Measurements from ENCODE around the gene NME2.

NME2 gene

GRCh38 chr17:51184124-51184523 lies 17.9 kb downstream of the NME2 start:
- no peaks in the 10 kb centered on the region for H3K9me3 ChIP-seq
- TF ChIP-seq, protein P1, sequence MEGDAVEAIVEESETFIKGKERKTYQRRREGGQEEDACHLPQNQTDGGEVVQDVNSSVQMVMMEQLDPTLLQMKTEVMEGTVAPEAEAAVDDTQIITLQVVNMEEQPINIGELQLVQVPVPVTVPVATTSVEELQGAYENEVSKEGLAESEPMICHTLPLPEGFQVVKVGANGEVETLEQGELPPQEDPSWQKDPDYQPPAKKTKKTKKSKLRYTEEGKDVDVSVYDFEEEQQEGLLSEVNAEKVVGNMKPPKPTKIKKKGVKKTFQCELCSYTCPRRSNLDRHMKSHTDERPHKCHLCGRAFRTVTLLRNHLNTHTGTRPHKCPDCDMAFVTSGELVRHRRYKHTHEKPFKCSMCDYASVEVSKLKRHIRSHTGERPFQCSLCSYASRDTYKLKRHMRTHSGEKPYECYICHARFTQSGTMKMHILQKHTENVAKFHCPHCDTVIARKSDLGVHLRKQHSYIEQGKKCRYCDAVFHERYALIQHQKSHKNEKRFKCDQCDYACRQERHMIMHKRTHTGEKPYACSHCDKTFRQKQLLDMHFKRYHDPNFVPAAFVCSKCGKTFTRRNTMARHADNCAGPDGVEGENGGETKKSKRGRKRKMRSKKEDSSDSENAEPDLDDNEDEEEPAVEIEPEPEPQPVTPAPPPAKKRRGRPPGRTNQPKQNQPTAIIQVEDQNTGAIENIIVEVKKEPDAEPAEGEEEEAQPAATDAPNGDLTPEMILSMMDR (IDR thresholded peaks at IDR 0.05), result no peak
- no peaks in the 10 kb centered on the region for H3K4me1 ChIP-seq (ENCODE audit: control insufficient read depth in 1 of 2, insufficient read depth in 1 of 2, low read depth in 1 of 2, low read length in 1 of 2)
- H3K36me3 ChIP-seq, result peaks cover 82% of the 10 kb centered on the region
- H3K27me3 ChIP-seq, result no peaks in the 10 kb centered on the region
- no peak overlapping the region for H3K4me3 ChIP-seq (ENCODE audit: low read depth in 1 of 2, low read length in 1 of 2)
- no peak overlapping the region for H3K27ac ChIP-seq

DNA sequence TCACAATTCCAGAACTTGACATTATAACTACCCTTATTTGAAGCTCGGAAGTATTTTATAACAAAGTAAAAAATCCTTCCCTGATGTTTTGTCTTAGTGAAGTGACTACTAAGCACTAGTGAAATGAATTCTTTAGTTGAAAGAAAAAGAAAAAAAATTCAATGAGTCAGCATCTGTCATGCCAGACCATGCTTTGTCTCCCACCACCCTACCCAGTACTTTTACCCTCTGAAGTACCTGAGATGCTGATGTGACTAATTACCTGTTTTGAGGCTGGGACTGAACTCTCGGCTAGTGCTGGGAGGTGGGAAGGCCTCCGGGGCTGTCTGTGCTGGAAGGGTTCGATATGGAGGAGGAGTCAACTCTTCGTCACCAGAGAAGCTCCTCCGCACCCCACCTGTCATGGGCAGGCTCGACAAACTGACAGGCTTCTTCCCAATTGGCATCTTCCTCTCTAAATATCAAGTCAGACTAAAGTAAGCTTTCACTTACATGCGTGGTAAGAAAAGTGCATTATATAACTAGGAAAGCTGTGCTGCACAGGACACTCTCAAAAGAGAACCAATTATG lies 19.6 kb downstream of the NME2 start:
- Histone ChIP-seq H3K36me3 (peaks cover 85% of the 10 kb centered on the region), H3K27ac (no peak overlapping the region), H3K27me3 (no peaks in the 10 kb centered on the region), H3K4me1 (ENCODE audit: control insufficient read depth in 1 of 2, insufficient read depth in 1 of 2, low read depth in 1 of 2, low read length in 1 of 2) (no peaks in the 10 kb centered on the region), H3K9me3 (no peaks in the 10 kb centered on the region), H3K4me3 (ENCODE audit: low read depth in 1 of 2, low read length in 1 of 2) (no peak overlapping the region)
- TF ChIP-seq, protein P1 (IDR thresholded peaks at IDR 0.05), result no peak

DNA sequence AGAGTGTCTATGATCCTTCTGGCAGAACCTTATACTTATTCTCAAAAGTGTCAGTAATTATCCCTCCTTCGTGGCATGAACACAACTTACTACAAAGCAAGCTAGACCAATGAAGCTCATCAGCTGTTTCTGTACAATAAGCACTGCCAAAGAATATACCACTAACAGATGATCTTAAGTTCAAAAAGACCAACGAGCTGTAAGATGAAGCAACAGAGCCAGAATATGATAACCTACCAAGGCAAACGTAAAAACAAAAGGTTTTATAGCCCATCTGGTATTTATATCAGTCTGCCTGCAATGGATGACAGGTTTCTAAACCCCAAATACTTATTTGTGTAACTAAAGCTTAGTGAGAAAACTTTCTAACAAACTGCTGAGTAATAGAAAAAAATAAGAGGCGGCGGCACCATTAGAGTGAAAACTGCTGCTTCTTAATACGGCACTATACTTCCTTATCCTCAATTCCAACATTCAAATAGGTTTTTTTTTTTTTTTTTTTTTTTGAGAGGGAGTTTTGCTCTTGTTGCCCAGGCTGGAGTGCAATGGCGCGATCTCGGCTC lies 22.1 kb downstream of the NME2 start:
- Histone ChIP-seq H3K27ac (no peak overlapping the region), H3K36me3 (peaks cover 92% of the 10 kb centered on the region)

GRCh38 chr17:51189162-51189561 lies 23.0 kb downstream of the NME2 start:
- no peaks in the 10 kb centered on the region for H3K4me1 ChIP-seq (ENCODE audit: control insufficient read depth in 1 of 2, insufficient read depth in 1 of 2, low read depth in 1 of 2, low read length in 1 of 2)
- TF ChIP-seq, protein P1 (IDR thresholded peaks at IDR 0.05), result no peak
- peaks cover 92% of the 10 kb centered on the region for H3K36me3 ChIP-seq
- H3K9me3 ChIP-seq, result no peaks in the 10 kb centered on the region
- H3K27me3 ChIP-seq, result no peaks in the 10 kb centered on the region
- H3K27ac ChIP-seq, result no peak overlapping the region
- no peak overlapping the region for H3K4me3 ChIP-seq (ENCODE audit: low read depth in 1 of 2, low read length in 1 of 2)

More for the DNA sequence above, 22.1 kb downstream of the NME2 start:
- TF ChIP-seq, protein P1 (IDR thresholded peaks at IDR 0.05), result no peak
- H3K9me3 ChIP-seq, result no peaks in the 10 kb centered on the region
- no peaks in the 10 kb centered on the region for H3K4me1 ChIP-seq (ENCODE audit: control insufficient read depth in 1 of 2, insufficient read depth in 1 of 2, low read depth in 1 of 2, low read length in 1 of 2)
- no peak overlapping the region for H3K4me3 ChIP-seq (ENCODE audit: low read depth in 1 of 2, low read length in 1 of 2)
- H3K27me3 ChIP-seq, result no peaks in the 10 kb centered on the region

DNA sequence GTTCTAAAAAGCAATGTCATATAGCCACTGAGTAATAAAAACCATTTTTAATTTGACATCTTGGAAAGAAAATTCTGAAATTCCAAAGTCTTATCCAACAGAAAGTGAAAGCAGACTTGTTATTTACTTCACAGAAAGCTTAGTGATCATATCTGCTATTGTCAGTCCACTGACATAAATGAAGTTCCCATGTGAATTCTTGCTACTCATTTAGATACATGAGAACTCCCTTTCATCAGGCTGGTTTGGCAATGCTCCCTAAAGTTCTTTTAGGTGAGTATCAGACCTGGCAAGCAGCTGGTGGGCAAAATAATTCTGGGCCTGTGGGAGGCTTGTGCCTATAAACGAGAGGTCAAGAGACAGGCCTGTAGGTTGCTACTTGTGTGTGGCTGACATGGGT lies 23.4 kb downstream of the NME2 start:
- H3K36me3 ChIP-seq, result peaks cover 89% of the 10 kb centered on the region
- no peaks in the 10 kb centered on the region for H3K4me1 ChIP-seq (ENCODE audit: control insufficient read depth in 1 of 2, insufficient read depth in 1 of 2, low read depth in 1 of 2, low read length in 1 of 2)
- H3K27me3 ChIP-seq, result no peaks in the 10 kb centered on the region
- H3K27ac ChIP-seq, result no peak overlapping the region
- H3K4me3 ChIP-seq (ENCODE audit: low read depth in 1 of 2, low read length in 1 of 2), result no peak overlapping the region
- H3K9me3 ChIP-seq, result no peaks in the 10 kb centered on the region
- TF ChIP-seq, protein P1 (IDR thresholded peaks at IDR 0.05), result no peak
